ENCODE measurements around the gene SLC39A1.
A peak's percentile ranks its signal among the peaks of the same experiment; 100 is the strongest.

SLC39A1 gene

DNA sequence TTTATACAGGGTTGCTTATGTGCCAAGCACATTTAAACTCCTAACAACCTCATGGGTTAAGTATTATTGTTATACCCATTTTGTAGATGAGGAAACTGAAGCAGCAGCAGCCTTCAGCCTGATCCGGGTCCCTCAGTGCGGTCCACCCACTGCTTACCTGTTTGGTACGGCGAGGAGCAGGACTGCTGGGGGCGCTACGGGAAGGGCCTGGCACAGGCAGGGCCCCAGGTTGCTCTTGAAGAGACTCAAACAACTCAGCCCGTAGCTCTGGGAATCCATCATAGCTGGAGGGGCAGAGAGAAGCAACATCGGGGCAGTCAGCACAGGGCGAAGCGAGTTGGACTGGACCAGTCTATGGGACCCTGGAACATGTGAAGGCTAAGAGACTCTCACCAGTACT is 26.0 kb downstream of the SLC39A1 start:
- peaks cover 11% of the 10 kb centered on the region for H3K4me1 Mint-ChIP-seq

DNA sequence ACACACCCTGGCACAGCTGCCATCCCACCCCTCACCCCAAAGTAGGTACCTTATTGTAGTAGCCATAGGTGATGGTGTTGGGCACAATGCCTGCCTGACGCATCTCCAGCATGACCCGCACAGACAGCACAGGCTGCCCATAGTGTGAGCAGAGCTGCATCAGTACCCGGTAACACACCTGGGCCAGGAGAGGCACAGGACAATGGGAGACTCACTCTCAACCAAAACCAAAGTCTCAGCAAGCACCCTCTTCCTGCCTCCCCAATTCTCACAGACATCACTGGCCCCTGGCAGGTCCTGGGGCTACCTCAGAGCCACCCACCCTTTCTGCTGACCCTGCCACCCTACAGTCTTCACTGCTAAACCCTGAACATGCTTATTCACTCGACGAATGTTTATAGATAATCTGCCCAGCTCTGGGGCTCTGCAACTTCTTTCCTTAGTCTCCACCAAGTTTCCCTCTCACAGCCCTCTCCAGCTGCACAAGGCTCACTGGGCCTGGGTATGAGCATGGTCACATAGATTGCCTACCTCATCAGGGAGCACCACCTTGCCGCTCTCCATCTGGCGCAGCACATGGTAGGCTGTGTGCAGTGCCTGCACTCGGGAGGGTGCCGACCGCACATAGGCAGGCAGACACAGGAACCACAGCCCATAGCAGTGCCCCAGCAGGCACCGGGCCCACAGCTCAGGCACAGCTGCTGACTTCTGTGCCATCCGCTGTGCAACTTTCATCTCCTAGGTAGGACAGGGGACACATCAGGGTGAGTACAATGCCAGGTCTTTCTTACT is 27.1 kb downstream of the SLC39A1 start:
- no peaks in the 10 kb centered on the region for H3K27me3 Mint-ChIP-seq
- CTCF ChIA-PET = no interaction called here
- H3K4me1 Mint-ChIP-seq = peaks cover 6% of the 10 kb centered on the region
- H3K4me3 Mint-ChIP-seq = no peak overlapping the region
- DNase-seq = peak; percentile 8
- H3K9me3 Mint-ChIP-seq = no peaks in the 10 kb centered on the region
- H3K27ac Mint-ChIP-seq = peak overlapping the region; percentile 11
- peaks cover 71% of the 10 kb centered on the region for H3K36me3 Mint-ChIP-seq

More for the DNA sequence above, 26.0 kb downstream of the SLC39A1 start:
- Mint-ChIP-seq H3K4me3 (no peak overlapping the region), H3K27me3 (no peaks in the 10 kb centered on the region), H3K36me3 (peaks cover 76% of the 10 kb centered on the region), H3K9me3 (no peaks in the 10 kb centered on the region), H3K27ac (no peak overlapping the region)
- CTCF ChIA-PET = no interaction called here
- DNase-seq = peak; percentile 14

DNA sequence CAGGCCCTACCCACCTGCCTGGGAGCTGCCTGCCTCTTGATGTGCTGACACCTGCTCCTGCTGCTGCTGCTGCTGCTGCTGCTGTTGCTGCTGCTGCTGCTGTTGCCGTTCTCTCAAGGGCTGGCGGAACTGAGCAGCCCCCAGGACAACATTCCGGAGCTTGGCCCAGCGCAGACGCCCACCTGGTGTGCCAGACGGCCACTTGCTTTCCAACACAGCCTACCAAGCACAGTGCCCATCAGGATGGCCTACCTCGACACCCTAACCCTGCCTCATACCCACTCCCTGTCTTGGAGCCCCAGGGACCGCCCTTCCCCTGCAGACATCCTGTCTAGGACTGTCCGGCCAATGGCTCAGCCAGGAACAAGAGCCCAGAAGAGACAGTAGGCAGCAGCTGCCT is 28.6 kb downstream of the SLC39A1 start:
- Mint-ChIP-seq H3K4me1 (no peaks in the 10 kb centered on the region), H3K9me3 (no peaks in the 10 kb centered on the region), H3K36me3 (peaks cover 71% of the 10 kb centered on the region), H3K4me3 (no peak overlapping the region), H3K27me3 (no peaks in the 10 kb centered on the region), H3K27ac (peak overlapping the region; percentile 37)
- CTCF ChIA-PET = no interaction called here
- peak; percentile 9 for DNase-seq

DNA sequence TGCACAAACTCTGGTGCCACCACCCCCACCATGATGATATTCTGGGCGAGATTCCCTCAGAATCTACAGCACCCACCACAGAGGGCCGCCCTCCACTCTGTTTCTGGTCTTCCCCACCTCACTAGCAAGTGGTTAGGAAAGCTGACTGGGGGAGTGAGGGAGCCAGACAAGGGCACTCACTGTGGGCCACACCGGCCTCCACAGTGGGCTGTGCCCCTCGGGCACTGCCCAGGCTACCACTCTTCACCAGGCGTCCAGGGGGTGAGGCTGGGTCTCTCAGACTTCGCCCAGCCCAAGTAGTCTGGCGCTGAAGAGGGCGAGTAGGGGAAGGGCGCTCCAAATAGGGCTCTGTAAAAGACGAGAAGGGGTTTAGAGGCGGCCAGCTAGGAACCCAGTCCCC is 29.4 kb downstream of the SLC39A1 start:
- peaks cover 66% of the 10 kb centered on the region for H3K36me3 Mint-ChIP-seq
- no peaks in the 10 kb centered on the region for H3K27me3 Mint-ChIP-seq
- DNase-seq = no peak
- no peak overlapping the region for H3K4me3 Mint-ChIP-seq
- peaks cover under 1% of the 10 kb centered on the region for H3K4me1 Mint-ChIP-seq
- no peaks in the 10 kb centered on the region for H3K9me3 Mint-ChIP-seq
- CTCF ChIA-PET = no interaction called here
- H3K27ac Mint-ChIP-seq = no peak overlapping the region

DNA sequence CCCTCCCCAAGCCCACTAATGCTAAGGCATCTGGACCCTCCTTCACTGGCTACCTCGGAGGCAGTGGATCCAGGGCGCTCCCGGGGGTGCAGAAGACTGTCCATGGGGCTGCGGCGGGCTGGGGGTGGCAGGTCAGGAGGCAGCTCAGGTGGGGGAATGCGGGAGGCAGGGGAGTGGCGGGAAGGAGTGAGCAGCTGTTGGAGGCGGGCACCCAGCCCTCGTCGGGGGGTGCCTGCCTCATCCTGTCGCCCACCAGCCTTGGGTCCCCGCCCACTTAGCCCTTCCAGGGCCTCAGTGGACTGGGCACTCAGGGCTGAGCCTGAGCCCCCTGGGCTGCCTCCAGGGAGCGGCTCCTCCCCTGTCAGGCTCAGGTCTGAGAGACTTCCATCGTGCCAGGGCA is 29.9 kb downstream of the SLC39A1 start:
- CTCF ChIA-PET = no interaction called here
- no peaks in the 10 kb centered on the region for H3K9me3 Mint-ChIP-seq
- H3K36me3 Mint-ChIP-seq = peaks cover 63% of the 10 kb centered on the region

DNA sequence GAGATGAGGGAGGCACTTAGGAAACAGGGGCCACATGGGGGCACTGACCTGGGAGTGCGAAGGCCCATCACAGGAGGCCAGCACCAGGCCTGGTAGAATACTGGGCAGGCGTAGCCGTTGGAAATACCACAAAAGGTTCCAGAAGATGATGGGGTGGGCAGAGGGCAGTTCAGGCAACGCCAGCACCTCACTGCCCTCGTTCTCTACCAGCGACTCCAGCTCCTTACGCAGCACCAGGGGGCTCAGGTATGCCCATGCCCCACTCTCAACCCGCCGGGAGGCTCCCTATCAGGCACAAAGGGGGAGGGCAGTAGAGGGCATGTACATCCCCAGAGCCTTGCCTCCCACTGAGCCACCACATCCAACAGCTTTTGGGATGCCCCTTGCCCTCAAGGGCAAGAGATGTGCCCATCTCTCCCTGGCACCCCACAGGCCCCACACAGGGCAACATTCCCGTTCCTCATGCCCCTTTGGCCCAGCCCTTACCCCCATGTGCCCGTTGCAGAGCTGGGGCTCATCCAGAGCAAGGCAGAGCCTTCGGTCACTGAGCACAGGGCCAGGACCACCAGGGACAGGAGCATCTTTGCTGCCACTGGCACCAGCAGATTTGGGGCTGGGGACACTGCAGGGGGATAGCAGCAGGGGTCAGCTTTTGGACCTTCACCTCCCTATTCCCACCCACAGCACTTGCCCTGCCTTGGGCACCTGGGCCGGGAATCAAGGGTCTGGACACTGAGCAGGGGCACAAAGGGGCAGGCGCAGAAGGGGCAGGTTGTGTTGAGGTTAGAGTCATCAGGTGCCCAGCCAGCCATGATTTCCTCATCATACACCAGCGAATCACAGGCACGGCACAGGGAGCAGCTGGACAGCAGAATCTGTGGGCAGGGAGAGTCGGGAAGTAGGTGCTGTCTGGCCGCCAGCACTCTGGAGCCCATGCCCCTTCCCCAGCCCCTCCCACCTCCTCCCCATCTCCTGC is 30.9 kb downstream of the SLC39A1 start:
- Mint-ChIP-seq H3K27ac (no peak overlapping the region), H3K4me1 (peaks cover 10% of the 10 kb centered on the region), H3K4me3 (no peak overlapping the region), H3K9me3 (no peaks in the 10 kb centered on the region), H3K27me3 (no peaks in the 10 kb centered on the region), H3K36me3 (peaks cover 58% of the 10 kb centered on the region)
- CTCF ChIA-PET = interaction anchor here (1.2 kb wide), 1 partner anchor 12 kb away, joined by 3 read pairs; no protein-coding TSS in a partner anchor
- peak; percentile 14 for DNase-seq

More for the DNA sequence above, 29.9 kb downstream of the SLC39A1 start:
- H3K27me3 Mint-ChIP-seq = no peaks in the 10 kb centered on the region
- H3K27ac Mint-ChIP-seq = no peak overlapping the region
- peak; percentile 11 for DNase-seq
- H3K4me3 Mint-ChIP-seq = no peak overlapping the region
- H3K4me1 Mint-ChIP-seq = peaks cover 5% of the 10 kb centered on the region

DNA sequence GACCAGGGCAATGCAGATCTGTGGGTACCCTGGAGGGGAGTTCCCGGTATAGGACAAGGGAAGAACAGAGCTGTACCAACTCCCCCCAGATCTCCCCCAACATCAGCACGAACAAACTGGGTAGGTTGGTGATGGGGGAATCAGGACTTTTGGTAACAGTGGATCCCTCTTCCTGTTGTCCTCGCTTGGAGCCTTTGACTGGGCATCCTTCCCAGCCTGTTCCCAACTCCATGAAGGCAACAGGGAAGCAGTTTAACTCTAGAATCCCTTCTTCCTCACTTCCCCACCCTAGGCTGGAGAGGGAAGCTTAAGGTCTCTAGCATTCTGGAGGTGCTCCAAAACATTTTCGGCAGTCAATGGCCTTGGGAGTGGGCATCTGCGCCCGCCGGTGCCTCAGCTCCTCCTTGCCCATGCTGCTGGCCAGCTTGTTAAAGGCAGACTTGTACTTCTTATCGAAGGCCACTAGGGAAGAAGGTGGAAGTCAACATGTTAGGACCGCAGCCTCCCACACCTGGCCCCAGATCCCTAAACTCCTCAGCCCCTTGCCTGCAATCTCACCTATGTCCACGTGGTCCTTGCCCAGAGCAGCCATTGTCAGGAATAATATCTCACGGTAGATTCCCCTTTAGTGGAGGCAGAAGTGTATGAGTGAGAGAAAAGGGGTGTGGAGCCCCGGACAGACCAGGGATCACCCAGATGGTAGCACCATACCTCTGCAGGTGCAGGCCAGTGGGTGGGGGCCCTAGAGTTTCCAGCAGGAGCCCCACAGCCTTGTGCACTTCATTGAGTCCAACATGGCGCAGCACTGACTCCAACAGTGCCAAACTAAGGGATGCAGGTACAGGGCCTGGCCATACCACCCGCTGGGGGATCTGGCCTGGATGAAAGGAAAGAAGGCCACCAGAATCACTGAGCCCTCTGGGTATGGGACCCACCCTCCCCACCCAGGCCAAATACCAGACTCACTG is 33.1 kb downstream of the SLC39A1 start:
- Mint-ChIP-seq H3K9me3 (no peaks in the 10 kb centered on the region), H3K4me3 (no peak overlapping the region), H3K4me1 (peaks cover 17% of the 10 kb centered on the region), H3K36me3 (peaks cover 37% of the 10 kb centered on the region), H3K27ac (peak overlapping the region; percentile 14), H3K27me3 (no peaks in the 10 kb centered on the region)
- DNase-seq = no peak
- CTCF ChIA-PET = no interaction called here

DNA sequence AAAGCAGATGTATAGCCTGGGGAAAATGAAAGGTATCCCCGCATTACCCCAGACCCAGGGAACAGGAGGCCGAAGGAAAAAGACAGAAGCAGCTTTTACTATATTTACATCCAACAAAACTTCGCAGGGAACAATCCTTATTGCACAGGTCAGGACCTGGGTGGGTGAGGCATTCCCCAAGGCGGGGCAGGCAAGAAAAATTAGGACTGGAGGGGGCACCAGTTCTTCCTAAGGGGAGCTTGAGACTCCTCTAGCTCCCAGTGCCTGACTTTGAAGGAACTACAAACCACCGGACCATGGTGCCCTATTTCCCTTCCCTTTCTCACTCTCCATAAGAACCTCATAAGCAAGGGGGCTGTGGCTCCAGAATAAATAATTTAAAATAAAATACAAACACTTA is 33.9 kb downstream of the SLC39A1 start:
- Mint-ChIP-seq H3K36me3 (peaks cover 29% of the 10 kb centered on the region), H3K9me3 (no peaks in the 10 kb centered on the region), H3K4me1 (peaks cover 19% of the 10 kb centered on the region), H3K27ac (no peak overlapping the region), H3K27me3 (no peaks in the 10 kb centered on the region), H3K4me3 (no peak overlapping the region)
- DNase-seq = no peak
- CTCF ChIA-PET = no interaction called here

DNA sequence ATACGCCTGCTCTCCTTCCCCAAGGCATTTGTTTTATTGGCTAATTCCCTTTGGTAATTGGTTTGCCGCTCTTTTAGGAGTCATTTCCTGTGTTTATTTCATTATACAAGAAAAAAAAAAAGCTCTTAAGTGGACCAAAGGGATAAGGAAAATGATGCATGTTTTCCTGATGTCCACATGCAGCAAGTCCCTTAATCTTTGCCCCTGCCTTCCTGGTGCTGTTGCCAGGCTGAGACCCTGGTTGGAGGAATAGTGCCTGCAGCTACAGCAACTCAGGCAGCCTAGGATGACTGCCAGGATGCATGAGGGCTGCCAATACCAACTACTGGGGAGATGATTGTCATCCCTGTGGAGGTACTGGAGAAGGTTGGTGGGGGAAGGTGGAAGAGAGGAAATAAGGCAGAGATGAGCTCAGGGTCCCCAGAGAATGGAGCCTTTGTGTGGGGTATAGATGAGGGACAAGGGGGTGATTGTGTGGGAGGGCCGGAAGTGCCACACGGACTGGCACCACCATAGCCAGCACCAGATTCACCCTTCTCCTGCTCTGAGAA is 34.5 kb downstream of the SLC39A1 start:
- peak overlapping the region; percentile 45 for H3K27ac Mint-ChIP-seq
- no peaks in the 10 kb centered on the region for H3K27me3 Mint-ChIP-seq
- DNase-seq = no peak
- no peaks in the 10 kb centered on the region for H3K9me3 Mint-ChIP-seq
- CTCF ChIA-PET = no interaction called here
- H3K4me3 Mint-ChIP-seq = no peak overlapping the region
- H3K4me1 Mint-ChIP-seq = peaks cover 25% of the 10 kb centered on the region
- peaks cover 25% of the 10 kb centered on the region for H3K36me3 Mint-ChIP-seq

DNA sequence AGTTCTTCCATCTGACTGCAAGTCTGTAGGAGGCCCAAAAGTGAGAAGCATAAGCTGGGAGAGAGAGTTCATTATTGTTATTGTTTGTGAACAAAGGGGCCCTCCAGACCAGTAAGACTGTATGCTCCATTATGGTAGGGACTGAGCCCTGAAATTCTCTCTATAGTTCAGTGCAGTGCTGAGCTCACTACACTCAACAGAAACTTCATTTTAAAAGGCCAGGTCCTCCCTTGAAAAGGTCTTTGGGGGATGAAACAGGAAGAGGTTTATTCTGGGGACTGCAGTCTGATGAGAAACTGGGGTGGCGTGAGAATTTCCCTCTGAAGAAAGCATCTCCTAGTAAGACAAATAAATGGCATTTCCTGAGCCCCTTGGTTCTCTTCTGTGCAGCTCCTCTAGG is 35.1 kb downstream of the SLC39A1 start:
- Mint-ChIP-seq H3K4me3 (no peak overlapping the region), H3K27me3 (peaks cover under 1% of the 10 kb centered on the region), H3K9me3 (no peaks in the 10 kb centered on the region), H3K36me3 (peaks cover 23% of the 10 kb centered on the region), H3K27ac (peak overlapping the region; percentile 64), H3K4me1 (peaks cover 27% of the 10 kb centered on the region)
- CTCF ChIA-PET = no interaction called here
- DNase-seq = no peak

DNA sequence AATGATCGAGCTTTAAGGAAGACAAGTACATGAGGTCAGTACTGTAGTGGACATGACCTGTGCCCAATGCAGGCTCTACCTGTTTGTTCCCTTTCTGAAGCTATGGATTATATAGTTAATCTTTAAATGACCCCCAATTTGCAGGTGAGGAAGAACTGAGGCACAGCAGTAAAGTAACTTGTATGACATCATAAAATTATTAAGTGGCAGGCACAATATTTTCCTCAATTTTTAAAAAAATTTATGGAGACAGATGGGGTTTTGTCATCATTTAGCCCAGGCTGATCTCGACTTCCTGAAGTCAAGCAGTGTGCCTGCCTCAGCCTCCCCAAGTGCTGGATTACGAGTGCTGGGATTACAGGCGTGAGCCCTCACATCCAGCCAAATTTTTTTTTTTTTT is 36.9 kb downstream of the SLC39A1 start:
- no peak overlapping the region for H3K27ac Mint-ChIP-seq
- H3K4me1 Mint-ChIP-seq = peaks cover 29% of the 10 kb centered on the region
- H3K4me3 Mint-ChIP-seq = no peak overlapping the region
- H3K36me3 Mint-ChIP-seq = peaks cover 17% of the 10 kb centered on the region
- H3K27me3 Mint-ChIP-seq = peaks cover 6% of the 10 kb centered on the region
- H3K9me3 Mint-ChIP-seq = no peaks in the 10 kb centered on the region
- CTCF ChIA-PET = no interaction called here
- no peak for DNase-seq

DNA sequence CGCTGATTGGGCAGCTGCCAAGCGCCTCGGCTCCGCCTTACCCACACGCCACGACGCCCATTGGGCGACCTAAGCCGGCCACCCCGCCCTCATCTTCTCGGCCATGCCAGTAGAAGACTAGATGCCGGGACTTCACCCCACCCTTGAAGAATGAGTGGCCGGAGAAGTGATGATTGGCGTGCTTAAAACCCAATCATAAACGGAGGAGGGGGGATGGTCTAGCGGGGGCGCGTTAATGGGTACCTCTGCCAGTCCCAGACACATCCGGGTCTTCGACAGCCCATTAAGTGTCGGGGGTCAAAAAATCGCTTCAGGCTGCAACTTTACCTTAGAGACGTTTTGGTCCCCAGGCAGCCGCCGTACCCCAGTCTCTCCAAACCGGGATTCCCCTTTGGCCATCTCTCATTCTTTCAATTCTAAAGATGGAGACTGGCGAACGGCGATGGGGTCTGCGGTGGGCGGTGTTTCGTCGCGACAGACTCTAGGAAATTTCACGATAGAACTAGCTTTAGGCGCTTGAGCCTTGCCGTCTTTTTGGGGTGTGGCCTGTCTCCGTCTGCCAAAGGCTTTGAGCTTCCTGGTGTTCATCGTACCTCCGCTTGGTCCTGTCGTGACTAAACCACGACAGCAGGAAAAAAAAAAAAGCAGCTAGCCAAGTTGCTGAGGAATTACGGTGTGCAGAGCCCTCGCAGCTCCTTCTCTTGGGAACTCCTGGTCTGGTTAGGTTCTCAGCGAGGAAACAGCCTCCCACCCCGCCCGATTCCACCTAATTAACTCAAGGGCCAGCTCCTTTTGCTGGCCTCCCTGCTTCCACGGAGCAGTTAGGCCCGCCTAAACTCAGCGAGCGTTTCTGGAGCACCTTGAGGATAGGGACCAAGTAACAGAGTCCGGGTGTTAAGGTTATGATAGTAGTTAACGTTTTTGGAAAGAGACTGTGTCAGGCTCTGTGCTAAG is 40.1 kb downstream of the SLC39A1 start, which contains the start of gene GATAD2B:
TSS of gene GATAD2B (minus strand) at position 1 of the 954 bp plus-strand sequence. CDS start 94,625 bp downstream, outside the sequence.
- Mint-ChIP-seq H3K4me1 (peaks cover 50% of the 10 kb centered on the region), H3K4me3 (peak within 1 kb of the TSS; percentile 82), H3K27ac (peak within 1 kb of the TSS; percentile 96), H3K36me3 (peaks cover 10% of the 10 kb centered on the region), H3K27me3 (peaks cover 6% of the 10 kb centered on the region), H3K9me3 (no peaks in the 10 kb centered on the region)
- peak; percentile 99 for DNase-seq
- CTCF ChIA-PET = interaction anchor here (0.5 to 4.7 kb wide), 8 partner anchors 17 to 125 kb away, joined by 3 to 23 read pairs (median 4); partner anchors contain the start of genes DENND4B and RAB13
